Stimulated activated CD4-positive, alpha-beta T cell treated with anti-CD3 and anti-CD28 coated beads, Interleukin-2, amount 100 ng/mL, for 24 hours (primary cell): ENCODE results near the gene UBB.

ENCODE experiments used
- DNase-seq, 2 donors: peaks; one replicate each; pipeline ENCODE4 v3.0.0-alpha.2; 2020

The UBB gene

DNA sequence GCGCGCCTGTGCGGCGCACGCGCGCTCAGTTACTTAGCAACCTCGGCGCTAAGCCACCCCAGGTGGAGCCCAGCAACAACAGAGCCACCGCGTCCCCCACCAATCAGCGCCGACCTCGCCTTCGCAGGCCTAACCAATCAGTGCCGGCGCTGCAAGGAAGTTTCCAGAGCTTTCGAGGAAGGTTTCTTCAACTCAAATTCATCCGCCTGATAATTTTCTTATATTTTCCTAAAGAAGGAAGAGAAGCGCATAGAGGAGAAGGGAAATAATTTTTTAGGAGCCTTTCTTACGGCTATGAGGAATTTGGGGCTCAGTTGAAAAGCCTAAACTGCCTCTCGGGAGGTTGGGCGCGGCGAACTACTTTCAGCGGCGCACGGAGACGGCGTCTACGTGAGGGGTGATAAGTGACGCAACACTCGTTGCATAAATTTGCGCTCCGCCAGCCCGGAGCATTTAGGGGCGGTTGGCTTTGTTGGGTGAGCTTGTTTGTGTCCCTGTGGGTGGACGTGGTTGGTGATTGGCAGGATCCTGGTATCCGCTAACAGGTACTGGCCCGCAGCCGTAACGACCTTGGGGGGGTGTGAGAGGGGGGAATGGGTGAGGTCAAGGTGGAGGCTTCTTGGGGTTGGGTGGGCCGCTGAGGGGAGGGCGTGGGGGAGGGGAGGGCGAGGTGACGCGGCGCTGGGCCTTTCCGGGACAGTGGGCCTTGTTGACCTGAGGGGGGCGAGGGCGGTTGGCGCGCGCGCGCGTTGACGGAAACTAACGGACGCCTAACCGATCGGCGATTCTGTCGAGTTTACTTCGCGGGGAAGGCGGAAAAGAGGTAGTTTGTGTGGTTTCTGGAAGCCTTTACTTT lies at the start of gene UBB:
TSS of gene UBB (plus strand) at position 452 of the 856 bp plus-strand sequence. CDS start 817 bp downstream, outside the sequence.
- DNase-seq, result peak; percentile 92 to 94

- DNase-seq, result no peak
Measured at GRCh38 chr17:16338391-16338790, 42.5 kb upstream of the UBB start.

GRCh38 chr17:16339402-16339801 lies 41.5 kb upstream of the UBB start:
- no peak for DNase-seq

DNA sequence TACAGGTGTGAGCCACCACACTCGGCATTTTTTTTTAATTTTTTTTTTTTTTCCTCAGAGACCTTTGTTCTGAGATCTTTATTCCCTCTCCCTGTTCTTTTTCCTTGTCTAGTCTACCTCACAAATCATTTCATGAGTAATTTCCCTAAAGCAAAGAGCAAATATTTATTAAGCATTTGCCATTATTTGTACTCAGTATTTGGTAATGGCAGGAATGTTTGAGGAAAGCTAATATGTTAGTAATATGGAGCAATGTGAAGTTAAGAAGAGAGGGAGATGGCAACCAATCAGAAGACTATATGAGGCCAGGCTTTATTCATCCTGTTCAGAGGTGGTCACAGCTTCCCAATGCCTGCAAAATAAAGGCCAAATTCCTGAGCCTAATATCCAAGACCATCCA lies 40.9 kb upstream of the UBB start:
- no peak for DNase-seq

GRCh38 chr17:16342979-16343378 lies 37.9 kb upstream of the UBB start:
- DNase-seq, result no peak

DNA sequence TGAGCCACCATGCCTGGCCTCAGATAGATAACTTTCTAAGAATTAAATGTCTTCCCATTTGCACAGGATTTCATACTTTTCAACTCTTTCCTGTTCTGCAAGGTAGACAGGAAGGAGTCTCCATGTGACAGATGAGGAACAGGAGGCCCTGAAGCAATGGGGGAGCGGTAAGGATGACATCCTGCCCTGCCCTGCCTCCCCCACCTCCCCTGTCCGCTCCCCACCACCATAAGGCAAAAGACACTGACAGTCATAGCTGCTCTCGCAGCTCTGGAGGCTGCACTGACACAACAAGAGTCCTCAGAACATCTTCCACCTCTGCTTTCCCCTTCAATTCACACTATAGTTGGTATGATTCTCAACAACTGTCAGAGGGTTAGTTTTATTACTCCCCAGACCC lies 37.3 kb upstream of the UBB start:
- DNase-seq, result no peak

GRCh38 chr17:16345565-16345964 lies 35.3 kb upstream of the UBB start:
- no peak for DNase-seq

GRCh38 chr17:16346721-16347271 lies 34.1 kb upstream of the UBB start:
- no peak for DNase-seq

DNA sequence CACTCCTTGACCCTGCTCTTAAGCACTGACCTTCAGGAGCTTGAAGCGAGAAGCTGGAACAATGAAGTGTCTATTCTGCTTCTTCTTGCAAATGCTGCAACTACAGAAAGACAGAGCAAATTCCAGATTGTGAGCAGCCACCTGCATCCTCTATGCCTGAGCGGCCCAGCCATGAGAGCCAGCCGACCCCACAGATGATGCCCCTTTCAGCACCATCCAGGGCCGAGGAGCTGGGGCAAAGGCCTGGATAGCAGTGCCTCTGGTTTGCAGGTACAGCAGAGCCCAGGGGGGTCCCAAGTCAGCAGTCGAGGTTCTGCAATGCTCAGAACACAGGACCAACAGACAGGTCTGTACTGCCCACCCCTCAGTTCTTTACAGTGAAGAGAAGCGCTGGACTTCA lies 32.3 kb upstream of the UBB start:
- no peak for DNase-seq

- DNase-seq, result no peak
Measured at GRCh38 chr17:16349431-16349830, 31.5 kb upstream of the UBB start.

DNA sequence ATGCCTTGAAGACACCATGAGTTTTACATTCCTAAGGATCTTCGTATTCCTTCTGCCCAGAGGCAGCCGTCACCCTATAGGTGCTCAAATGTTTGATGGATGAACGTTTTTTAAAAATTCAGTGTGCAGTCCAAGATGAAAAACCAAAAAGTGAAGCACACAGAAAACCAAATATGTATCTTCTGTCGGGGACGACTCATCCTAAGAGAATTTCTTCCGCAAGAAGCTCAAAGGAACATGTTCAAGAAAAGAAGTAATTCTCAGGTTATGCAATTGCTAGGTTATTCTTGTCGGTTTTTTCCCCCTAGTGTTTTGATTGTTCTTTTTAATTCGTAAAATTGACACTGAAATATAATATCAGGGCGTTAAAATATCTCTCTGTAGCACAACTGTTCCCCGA lies 29.1 kb upstream of the UBB start:
- no peak for DNase-seq

DNA sequence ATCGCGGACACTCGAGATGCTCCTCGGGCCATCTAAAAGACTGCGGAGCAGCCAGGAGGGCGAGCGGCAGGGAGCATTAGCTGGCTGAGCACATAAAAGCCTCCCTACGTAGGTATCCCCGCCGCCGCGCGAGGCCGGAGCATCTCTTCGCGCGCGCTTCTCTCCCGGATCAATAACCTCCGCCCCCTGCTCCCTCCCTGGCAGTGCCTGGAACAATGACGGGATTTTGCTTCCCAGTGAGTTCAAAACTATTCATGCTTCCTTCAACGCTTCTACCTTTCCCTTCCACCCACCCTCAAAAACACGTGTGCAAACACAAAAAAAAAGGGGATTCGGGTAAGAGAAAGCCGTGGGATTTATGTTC lies 28.6 kb upstream of the UBB start:
- peak; percentile 43 to 60 for DNase-seq

GRCh38 chr17:16352667-16353316 lies 28.1 kb upstream of the UBB start:
- peak; percentile 43 to 60 for DNase-seq

GRCh38 chr17:16353317-16354174 lies 27.3 kb upstream of the UBB start, which contains the start of gene CENPV:
Gene CENPV (minus strand): TSS chr17:16353469. CDS start chr17:16353436, 33 bp downstream.
- peak; percentile 72 to 76 for DNase-seq

- no peak for DNase-seq
Measured at GRCh38 chr17:16354585-16354984, 26.3 kb upstream of the UBB start.

GRCh38 chr17:16358394-16358793 lies 22.5 kb upstream of the UBB start:
- DNase-seq, result no peak

DNA sequence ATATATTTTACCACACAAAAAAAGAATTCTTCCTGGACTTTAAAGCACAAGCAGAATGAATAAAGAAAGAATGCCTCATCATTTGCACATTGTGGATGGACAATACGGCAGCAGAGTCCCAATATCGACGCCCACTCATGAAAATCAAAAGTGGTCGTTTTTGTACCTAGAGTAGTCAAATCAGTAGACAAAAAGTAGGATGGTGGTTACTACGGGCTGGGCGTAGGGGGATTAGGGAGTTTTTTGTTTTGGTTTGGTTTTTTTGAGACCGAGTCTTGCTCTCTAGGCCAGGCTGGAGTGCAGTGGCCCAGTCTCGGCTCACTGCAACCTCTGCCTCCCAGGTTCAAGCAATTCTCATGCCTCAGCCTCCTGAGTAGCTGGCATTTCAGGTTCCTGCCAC lies 19.0 kb upstream of the UBB start:
- no peak for DNase-seq

DNA sequence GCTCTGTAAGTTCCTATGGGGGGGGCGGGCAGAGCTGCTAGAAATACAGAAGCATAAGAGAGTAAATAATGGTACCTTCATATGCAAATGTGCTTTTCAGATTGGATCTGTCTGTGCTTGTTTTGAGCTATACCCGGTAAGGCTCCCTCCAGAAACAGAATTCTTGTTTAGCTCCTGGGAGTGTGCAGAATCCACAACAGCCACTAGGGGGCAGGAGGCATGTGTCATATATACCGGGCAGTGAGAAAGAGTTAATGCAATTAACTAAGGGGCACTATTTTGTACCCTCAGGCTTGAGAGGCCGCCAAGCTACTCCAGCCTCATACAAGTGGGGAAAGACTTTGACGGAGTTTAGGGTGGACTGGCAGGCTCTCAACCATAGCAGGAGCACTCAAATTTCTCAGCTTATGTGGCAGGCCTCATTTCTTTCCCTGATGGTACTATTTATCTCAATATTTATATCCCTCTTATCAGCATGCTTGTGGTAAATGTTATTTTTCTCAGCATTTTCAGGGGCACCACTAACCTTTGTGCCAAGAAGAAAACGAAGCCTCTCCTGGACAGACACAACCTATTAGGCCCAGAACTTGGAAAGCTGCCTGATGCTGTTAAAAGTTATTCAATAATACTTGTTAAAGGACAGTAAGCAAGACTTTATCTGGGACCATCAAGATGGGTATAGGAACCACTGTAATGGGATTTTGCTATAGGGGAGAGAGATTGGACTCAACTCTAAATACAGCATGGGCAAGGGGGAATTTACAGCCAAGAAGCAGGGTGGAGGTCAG lies 16.9 kb upstream of the UBB start:
- peak; percentile 81 to 83 for DNase-seq

DNA sequence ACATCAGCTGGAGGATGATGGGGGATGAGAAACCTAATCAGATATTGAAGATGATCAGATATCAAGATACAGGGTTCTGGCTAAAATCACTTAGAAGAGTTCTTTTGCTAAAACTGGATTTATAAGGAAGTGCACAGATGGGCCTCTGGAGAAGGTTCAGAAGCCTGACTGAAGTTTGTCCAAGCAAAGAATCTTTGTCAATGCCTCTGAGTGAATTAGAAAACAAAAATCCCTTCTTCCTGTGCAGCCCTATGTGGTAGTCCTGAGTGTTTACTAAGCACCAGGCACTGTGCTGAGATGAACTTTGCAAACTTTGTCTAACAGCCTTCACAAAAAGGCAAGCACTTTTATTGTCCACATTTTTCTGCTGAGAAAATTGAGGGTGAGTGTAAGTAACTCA lies 16.3 kb upstream of the UBB start:
- no peak for DNase-seq

- DNase-seq, result no peak
Measured at GRCh38 chr17:16371742-16372141, 9.1 kb upstream of the UBB start.

GRCh38 chr17:16374146-16374938 lies 6.5 kb upstream of the UBB start:
- no peak for DNase-seq
